GM03348 (cell line): ENCODE results near the gene TNN.

Experiments
- DNase-seq: peaks from one replicate; pipeline ENCODE4 v3.0.0; 2012; ENCODE audit warnings: low spot score

TNN gene

GRCh38 chr1:175178456-175178855 lies 110.8 kb downstream of the TNN start:
- no peak for DNase-seq

GRCh38 chr1:175179837-175180590 lies 112.4 kb downstream of the TNN start:
- DNase-seq: no peak

GRCh38 chr1:175182201-175182746 lies 114.6 kb downstream of the TNN start:
- DNase-seq: no peak

DNA sequence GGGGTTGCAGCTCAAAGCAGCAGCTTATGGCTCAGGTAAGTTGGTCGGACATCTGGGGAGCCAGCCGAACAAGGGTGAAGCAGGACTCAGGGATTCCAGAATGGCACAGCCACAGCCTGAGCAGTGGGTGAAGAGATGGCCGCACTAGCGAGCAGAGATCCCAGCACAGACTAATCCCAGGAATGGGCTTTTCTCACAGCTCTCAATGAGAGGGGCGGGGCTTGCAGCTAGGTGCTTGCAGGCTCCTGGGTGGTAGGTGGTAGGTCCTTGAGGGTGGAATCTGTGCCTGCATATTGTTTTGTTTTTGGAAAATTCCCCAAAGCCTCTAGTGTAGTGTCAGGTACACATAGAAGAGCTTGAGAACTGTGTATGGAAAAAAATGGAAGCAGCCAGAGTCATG lies 116.0 kb downstream of the TNN start:
- no peak for DNase-seq

- no peak for DNase-seq
These were observed 118.3 kb downstream of the TNN start for GRCh38 chr1:175185903-175186302.

DNA sequence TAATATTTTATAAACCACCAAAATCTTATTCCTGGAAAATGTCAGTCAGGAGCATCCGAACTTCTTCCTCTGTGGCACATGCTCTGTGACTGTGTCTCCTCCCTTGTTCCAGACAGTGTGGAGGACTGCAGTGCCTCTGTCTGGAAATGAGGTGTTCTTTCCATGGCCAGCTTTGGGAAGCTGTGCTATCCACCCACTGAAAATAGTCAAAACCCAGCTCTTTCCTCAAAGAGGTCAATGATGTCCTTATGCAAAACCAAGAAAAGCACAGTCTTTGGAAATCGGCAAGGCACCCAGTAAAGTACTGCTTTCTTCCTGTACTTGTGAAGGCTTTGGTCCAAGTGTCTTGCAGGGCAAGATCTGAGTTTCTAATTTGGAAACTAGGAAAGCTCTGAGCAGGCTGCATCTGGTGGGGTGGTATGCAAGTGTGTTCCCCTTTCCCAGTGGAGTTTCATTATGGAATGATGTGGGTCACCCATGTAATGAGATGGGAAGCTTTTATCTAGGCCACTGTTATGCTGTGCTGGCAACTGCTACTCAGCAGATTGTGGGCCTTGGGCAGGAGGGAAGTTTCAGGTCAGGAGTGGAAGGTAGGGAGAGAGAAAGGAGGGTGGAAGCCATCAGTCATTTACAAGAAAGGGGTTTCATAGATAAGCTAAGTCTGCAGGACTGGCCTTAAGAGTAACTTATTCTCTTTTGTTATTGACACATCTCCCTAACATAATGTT lies 119.0 kb downstream of the TNN start:
- DNase-seq: no peak

DNA sequence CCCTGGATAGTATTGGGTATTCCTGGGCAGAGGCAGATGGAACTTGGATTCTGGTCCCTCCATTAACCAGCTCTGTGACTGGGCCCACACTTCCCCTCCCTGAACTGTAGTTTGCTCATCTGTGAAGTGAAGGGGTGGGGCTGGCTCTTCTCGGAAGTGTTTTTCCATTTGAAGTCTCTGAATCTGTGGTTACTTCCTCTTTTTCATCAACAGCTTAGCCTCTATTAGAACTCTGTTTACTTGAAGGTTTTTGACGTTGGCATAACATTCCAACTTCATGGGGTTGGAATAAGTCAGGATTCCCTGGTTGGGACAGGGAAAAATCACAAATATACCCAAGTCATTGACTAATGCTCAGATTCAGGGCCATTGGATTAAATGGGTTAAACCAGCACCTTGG lies 121.3 kb downstream of the TNN start:
- DNase-seq: no peak

GRCh38 chr1:175191659-175192058 lies 124.0 kb downstream of the TNN start:
- DNase-seq: peak; percentile 19

DNA sequence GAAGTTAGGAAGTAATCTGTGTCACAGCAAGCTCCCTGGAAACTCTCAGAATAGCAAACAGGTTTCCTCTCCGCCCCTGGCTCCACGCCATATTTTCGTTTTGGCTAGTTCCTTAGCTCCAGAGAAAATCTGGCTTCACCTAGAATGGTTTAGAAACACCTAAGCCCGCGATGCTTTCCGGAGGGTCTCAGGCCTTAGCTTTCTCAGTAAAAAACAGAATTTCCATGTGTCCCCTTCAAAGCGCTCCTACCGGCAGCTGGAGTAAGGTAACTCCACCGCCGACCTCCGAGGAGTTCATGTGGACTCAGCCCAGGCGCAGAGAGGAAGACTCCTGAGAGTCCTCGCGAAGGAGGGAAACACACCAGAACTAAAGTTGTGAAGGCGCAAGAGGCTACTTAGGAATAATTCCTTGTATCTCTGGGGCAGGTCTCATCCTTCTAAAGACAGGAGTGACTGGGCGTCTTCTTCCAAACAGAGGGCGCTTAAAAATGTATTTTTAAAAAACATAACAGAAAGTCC lies 124.5 kb downstream of the TNN start:
- peak; percentile 31 for DNase-seq

GRCh38 chr1:175192630-175193526 lies 125.2 kb downstream of the TNN start, which contains the start of gene KIAA0040:
Gene KIAA0040, minus strand, starts transcription at chr1:175192776. Its CDS starts 31,763 bp downstream, at chr1:175161013.
- peak; percentile 49 for DNase-seq

- peak; percentile 20 for DNase-seq
These were observed 125.9 kb downstream of the TNN start for GRCh38 chr1:175193527-175193910.

- no peak for DNase-seq
These were observed 127.6 kb downstream of the TNN start for GRCh38 chr1:175195281-175195680.

DNA sequence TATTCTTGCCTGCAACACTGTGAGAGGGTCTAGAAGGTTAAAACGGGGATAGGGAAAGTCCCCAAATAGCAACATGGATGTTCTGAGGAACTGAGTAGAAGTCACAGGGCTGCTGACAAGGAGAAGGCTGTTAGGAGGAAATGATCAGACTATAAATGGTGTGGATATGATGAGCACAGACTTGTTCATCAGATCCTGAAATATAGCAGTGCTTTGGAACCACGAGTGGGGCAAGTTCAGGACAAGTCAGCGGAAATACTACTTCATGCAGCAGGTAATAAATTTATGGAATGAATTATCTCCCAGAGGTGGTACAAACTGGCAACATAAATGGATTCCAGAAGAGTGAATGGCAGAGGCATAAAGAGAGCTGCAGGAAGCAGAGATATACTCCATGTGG lies 128.2 kb downstream of the TNN start:
- DNase-seq: no peak

GRCh38 chr1:175197531-175197930 lies 129.9 kb downstream of the TNN start:
- no peak for DNase-seq
